HPDE6-E6E7 (cell line): Measurements from ENCODE around the gene PLBD2.
A peak's percentile ranks its signal among the peaks of the same experiment; 100 is the strongest.

Source experiments
- DNase-seq: peaks from one replicate; pipeline ENCODE4 v3.0.0; 2011; ENCODE audit warnings: missing footprints; ENCODE audit errors: extremely low spot score

Gene PLBD2

GRCh38 chr12:113416091-113416754, 57.8 kb downstream of the PLBD2 start:
- no peak for DNase-seq

DNA sequence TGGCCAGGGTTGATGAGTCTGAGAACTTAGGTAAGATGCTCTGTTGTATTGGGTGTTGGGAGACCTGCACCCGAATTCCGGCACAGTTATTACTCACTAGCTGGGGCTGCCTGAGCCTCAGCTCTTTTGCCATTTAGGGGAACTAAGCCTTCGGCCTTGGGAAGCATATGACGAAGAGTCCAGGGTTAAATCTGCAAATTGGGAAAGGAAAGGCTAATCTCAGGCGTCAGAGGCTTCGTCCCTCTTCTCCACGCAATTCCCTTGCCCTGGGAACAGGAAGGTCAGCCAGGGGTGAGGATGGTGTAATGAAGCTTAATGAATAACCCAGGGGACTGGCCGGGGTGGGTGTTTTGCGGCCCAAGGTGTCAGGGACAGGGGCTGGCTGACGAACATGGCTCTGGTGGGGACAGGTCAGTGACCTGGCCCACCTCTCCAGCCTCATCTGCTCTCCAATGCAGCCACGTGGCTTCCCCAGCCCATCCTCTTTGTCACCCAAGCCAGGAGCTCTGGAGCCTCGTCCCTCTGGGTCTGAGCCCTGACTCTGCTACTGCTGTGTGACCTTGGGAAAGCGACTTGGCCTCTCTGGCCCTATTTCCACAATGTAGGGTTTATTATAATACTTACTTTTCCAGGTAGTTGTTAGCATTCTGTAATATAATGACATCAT, 60.0 kb downstream of the PLBD2 start:
- DNase-seq = no peak

GRCh38 chr12:113420996-113421595, 62.7 kb downstream of the PLBD2 start:
- DNase-seq = no peak

DNA sequence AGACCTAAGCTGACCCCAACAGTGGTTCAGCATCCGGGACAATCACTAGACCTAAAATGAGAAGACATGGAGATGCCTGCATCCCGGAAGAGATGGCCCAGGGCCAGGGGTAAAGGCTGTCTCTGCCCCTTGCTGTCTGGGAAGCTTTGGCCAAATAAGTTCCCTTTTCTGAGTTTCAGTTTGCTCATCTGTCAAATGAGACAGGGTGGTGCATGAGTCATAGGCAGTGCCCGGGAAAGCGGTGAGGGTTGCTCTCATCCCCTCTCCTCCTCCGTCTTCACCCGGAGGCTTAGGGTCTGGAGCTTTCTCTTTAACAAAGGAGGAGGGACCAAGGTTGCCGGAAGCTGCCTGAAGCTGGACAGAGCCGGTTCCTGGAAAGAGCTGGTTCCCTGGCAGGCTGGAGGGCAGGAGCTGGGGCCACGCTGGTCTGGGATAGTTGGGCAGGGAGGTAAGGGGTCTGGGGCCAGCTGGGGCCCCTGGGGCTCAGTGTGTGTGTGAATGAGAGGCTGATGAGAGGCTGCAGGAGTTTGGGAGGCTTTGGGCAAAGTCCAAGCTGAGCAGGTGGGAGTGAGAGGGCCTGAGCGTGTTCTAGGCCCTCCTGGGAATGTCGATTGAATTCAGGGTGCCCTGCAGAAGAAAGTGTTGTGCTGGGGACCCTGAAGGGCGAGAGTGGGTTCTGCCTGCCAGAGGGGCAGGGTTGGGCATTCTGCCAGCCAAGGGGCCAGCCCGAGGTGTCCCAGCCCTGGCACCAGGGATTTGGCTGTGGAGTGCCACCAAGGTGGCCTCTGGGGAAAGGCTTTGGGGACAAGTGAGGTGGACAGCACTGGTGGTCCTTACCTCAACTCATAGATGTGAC, 63.9 kb downstream of the PLBD2 start, which contains the start of gene SDSL:
Gene SDSL (plus strand): TSS at position 351 of the 856 bp plus-strand sequence. CDS start 5,603 bp downstream, outside the sequence.
- DNase-seq = peak; percentile 95

- no peak for DNase-seq
These were observed 64.7 kb downstream of the PLBD2 start for GRCh38 chr12:113422886-113423669.

GRCh38 chr12:113424456-113424855, 66.1 kb downstream of the PLBD2 start:
- no peak for DNase-seq

DNA sequence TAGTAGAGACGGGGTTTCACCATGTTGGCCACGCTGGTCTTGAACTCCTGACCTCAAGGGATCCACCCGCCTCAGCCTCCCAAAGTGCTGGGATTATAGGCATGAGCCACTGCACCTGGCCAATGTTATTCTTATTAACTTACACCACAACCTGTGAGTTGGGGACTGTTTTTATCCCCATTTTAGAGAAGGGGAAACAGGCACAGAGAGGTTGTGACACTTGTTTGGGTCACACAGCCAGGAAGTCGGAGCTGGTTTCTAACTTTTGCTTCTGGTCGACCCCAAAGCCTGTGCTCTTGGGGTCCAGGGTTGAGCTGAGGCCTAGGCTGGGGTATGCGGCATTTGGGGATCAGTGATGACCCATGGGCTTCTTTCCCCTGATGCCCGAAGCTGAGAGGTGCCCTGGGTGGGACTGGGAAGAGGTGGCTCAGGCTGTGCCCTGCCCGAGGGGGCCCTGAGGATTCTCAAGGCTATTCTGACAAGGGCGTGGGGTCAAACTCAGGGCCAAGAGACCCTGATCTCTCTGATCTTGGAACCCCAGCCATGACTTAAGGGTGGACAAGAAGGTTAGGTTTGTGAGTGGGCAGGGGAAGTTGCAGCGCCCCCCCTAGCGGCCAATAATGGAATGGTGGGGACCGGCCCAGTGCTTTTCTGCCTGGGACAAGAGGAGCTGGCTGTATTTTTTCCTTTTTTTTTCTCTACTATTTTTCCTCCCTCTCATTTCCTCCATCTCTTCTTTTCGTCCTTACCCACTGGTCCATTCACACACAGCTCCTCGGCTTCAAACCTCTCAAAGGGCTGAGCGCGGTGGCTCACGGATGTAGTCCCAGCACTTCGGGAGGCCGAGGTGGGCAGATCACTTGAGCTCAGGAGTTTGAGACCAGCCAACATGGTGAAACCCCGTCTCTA, 66.8 kb downstream of the PLBD2 start:
- DNase-seq = no peak

DNA sequence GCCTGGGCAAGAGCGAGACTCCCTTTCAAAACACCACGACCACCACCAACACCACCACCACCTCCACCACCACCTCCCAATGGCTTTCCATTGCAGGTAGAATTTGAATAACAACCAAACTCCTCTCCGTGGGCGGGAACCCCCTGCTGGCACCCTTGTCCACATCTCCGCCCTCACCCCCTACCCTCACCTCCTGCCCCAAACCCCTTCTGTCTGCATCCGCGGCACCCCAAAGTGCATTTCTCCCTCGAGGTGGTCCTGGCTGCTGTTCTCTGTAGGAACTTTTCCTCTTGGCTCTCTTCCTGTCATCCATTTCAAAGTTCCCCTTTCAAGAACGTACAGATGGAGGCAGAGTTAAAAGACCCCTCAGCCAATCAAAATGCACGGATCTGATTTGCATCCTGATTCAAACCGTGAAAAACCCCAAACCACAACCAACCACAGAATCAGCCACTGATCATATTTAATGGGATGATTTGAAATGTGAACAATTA, 67.6 kb downstream of the PLBD2 start:
- no peak for DNase-seq

GRCh38 chr12:113427882-113428281, 69.5 kb downstream of the PLBD2 start:
- DNase-seq = no peak

- DNase-seq = no peak
These were observed 70.1 kb downstream of the PLBD2 start for GRCh38 chr12:113428482-113428881.

- DNase-seq = no peak
These were observed 74.6 kb downstream of the PLBD2 start for GRCh38 chr12:113432986-113433385.

DNA sequence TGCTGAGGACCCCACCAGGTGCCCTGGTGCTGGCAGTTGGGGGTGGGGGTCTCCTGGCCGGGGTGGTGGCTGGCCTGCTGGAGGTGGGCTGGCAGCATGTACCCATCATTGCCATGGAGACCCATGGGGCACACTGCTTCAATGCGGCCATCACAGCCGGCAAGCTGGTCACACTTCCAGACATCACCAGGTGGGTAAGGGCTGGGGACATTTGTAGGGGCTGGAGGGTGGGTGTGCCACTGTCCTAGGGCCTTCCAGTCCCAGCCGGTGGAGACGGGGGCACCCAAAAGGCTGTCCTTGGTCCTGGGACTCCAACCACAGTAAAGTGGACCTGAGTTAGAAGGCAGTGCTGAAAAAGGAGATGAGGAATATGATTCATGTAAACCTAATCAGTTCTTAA, 77.0 kb downstream of the PLBD2 start:
- DNase-seq = no peak

DNA sequence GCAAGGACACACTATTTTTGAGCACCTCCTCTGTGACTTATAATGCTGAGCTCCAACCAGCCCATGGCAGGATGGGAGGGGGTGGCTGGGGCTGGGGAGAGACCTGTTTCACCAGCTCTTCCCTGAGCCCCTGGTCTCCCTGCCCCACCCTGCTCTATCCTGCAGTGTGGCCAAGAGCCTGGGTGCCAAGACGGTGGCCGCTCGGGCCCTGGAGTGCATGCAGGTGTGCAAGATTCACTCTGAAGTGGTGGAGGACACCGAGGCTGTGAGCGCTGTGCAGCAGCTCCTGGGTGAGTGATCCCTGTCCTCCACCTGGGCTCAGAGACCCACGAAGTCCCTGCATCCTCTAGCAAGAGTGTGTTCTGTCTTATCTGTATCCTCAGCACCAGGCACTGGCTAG, 78.2 kb downstream of the PLBD2 start:
- no peak for DNase-seq

DNA sequence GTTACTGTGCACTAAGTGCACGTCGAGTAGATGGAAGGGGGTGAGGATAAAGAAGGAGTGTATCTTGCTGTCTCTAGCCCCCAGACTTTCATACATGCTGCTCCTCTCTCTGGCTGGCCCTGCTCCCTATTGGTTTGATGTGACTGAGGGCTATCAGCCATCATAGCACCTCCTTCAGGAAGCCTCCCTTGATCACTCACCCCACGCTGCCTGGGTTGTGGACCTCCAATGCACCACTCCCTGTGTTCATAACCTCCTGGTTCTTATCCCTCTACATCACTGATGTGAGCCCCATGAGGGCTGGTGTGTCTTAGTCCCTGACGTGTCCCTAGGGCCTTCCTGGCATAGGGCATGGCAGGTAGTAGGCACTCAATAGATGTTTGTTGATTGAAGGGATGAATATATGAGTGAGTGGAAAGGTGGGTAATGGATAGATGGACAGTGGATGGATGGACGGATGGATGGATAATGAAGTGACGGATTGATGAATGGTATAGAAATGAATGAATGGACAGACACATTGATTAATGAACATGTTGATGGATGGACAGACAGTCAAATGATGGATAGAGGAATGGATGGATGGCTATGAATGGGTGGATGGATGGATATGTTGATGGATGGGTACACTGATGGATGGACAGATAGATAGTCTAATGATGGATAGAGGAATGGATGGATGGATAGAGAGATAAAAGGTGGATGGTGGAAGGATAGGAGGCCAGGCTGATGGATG, 78.8 kb downstream of the PLBD2 start:
- DNase-seq = no peak

DNA sequence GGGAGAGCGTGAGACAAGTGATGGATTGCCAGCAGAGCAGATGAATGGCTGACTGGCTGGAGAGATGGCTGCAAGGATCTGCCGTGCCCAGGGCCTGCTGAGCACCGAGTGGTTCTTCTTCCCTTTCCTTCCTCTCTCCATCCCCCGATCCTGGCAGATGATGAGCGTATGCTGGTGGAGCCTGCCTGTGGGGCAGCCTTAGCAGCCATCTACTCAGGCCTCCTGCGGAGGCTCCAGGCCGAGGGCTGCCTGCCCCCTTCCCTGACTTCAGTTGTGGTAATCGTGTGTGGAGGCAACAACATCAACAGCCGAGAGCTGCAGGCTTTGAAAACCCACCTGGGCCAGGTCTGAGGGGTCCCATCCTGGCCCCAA, 79.3 kb downstream of the PLBD2 start:
- no peak for DNase-seq

GRCh38 chr12:113438523-113439300, 80.3 kb downstream of the PLBD2 start:
- no peak for DNase-seq

GRCh38 chr12:113439301-113439597, 80.9 kb downstream of the PLBD2 start:
- no peak for DNase-seq

- DNase-seq = no peak
These were observed 81.2 kb downstream of the PLBD2 start for GRCh38 chr12:113439606-113440030.

DNA sequence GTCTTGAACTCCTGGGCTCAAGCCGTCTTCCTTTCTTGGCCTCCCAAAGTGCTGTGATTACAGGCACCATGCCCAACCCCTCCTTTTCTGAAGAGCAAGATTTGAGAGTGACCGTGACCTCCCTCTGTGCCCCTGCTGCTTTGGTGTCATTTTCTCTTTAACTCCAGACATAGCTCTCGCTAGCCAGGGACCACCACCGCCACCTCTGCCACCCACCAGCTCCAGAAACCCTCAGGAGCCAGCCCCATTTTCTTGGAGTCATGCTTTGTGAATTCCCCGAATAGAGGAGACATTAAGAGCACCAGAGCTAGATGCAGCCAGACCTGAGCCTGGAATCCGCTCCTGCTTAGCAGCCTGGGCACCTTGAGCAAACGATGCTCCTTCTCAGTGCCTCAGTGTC, 81.9 kb downstream of the PLBD2 start:
- no peak for DNase-seq
